AG04450 (cell line): ENCODE data around the gene RAB30. TPM values are rescaled to one million over a fixed set of nuclear protein-coding genes. Genes with fewer than 3 reads are reported as not detected.

ENCODE experiments used
- CTCF ChIA-PET: fragments of 300-600, 350-600 bp; formaldehyde crosslinking; extraction: SDS; loops from one replicate; lab custom pipeline; 2022; ENCODE audit warnings: antibody characterized with exemption, inconsistent platforms; lab: Charles Lee
- POLR2A ChIA-PET: fragments of 350-600 bp; formaldehyde crosslinking; extraction: SDS; loops from one replicate; lab custom pipeline; 2021; ENCODE audit warnings: antibody characterized with exemption, inconsistent platforms; lab: Yijun Ruan, JAX
- DNase-seq: peaks from one replicate; pipeline ENCODE4 v3.0.0-alpha.2; 2011; ENCODE audit warnings: low read depth, low spot score
- H3K27ac ChIP-seq: one replicate; pipeline ENCODE4 v1.5.1; 2012; ENCODE audit warnings: low read depth, low read length, control low read depth
- H3K27me3 ChIP-seq: one replicate; pipeline ENCODE4 v1.6.0; 2012; ENCODE audit warnings: low read length; ENCODE audit not compliant: control insufficient read depth, insufficient read depth
- H3K4me3 ChIP-seq: 2 replicates; pipeline ENCODE4 v1.5.1; 2011; ENCODE audit warnings: mild to moderate bottlenecking, low read depth, low read length, control low read depth
- H3K9me3 ChIP-seq: 2 replicates; pipeline ENCODE4 v1.5.1; 2012; ENCODE audit warnings: low read length; ENCODE audit not compliant: control insufficient read depth, insufficient read depth
- CTCF ChIP-seq: IDR thresholded peaks from 2 replicates; pipeline ENCODE4 v1.5.1; 2011; ENCODE audit warnings: low read depth, low read length, control low read depth, inconsistent platforms
- polyA plus RNA-seq: library from polyadenylated mRNA; depleted of rRNA; stranded (reverse); fragments of >200 nt; gene quantifications from 2 replicates; pipeline ENCODE4 v1.2.3, GENCODE V29; 2011

RAB30 gene
- polyA plus RNA-seq, 1 experiment = 11.8 TPM

- no peak for DNase-seq
- ChIA-PET CTCF (no interaction called here), POLR2A (interaction anchor here (3.6 kb wide), 1 partner anchor 83 kb away, joined by 36 read pairs; the partner anchor contains the start of gene PCF11)
- Histone ChIP-seq H3K4me3 (peak overlapping the region; percentile 93), H3K27me3 (no peaks in the 10 kb centered on the region), H3K27ac (no peak overlapping the region), H3K9me3 (no peaks in the 10 kb centered on the region)
- no peak for TF ChIP-seq CTCF
Measured at GRCh38 chr11:83073258-83073657, 1.6 kb upstream of the RAB30 start.

GRCh38 chr11:83072350-83073242, 899 bp upstream of the RAB30 start:
- Histone ChIP-seq H3K27me3 (no peaks in the 10 kb centered on the region), H3K9me3 (no peaks in the 10 kb centered on the region), H3K4me3 (peak overlapping the region; percentile 93), H3K27ac (peak overlapping the region; percentile 89)
- CTCF ChIA-PET = interaction anchor here (0.6 to 1.0 kb wide), 3 partner anchors 54 to 205 kb away, joined by 3 to 6 read pairs (median 4); no protein-coding TSS in a partner anchor
- POLR2A ChIA-PET = interaction anchor here (1.0 to 3.6 kb wide), 4 partner anchors 21 to 171 kb away, joined by 3 to 36 read pairs (median 22); partner anchors contain the start of genes DDIAS and PCF11
- DNase-seq = no peak
- no peak for TF ChIP-seq CTCF

- Histone ChIP-seq H3K9me3 (no peaks in the 10 kb centered on the region), H3K4me3 (peak overlapping the region; percentile 93), H3K27me3 (no peaks in the 10 kb centered on the region), H3K27ac (peak overlapping the region; percentile 89)
- ChIA-PET POLR2A (interaction anchor here (0.6 to 3.6 kb wide), 8 partner anchors 19 to 217 kb away, joined by 3 to 36 read pairs (median 7); partner anchors contain the start of genes DDIAS and PCF11), CTCF (interaction anchor here (0.5 to 1.0 kb wide), 2 partner anchors 83 to 168 kb away, joined by 3 read pairs; no protein-coding TSS in a partner anchor)
- TF ChIP-seq CTCF = no peak
- DNase-seq = no peak
Measured at GRCh38 chr11:83070731-83071566, 748 bp downstream of the RAB30 start.

GRCh38 chr11:83070044-83070701, 1.5 kb downstream of the RAB30 start:
- no peaks in the 10 kb centered on the region for H3K27me3 ChIP-seq
- POLR2A ChIA-PET = interaction anchor here (0.6 to 3.6 kb wide), 6 partner anchors 18 to 218 kb away, joined by 3 to 36 read pairs (median 4); partner anchors contain the start of gene PCF11
- TF ChIP-seq CTCF = no peak
- no peak for DNase-seq
- peak overlapping the region; percentile 93 for H3K4me3 ChIP-seq
- CTCF ChIA-PET = interaction anchor here (1.0 kb wide), 1 partner anchor 167 kb away, joined by 3 read pairs; no protein-coding TSS in a partner anchor
- H3K9me3 ChIP-seq = no peaks in the 10 kb centered on the region
- no peak overlapping the region for H3K27ac ChIP-seq
